Left colon (tissue), 2 donors: Measurements from ENCODE around the gene ATG5. TPM values are rescaled to one million over a fixed set of nuclear protein-coding genes. Genes with fewer than 3 reads are reported as not detected.

ENCODE experiments used
- ATAC-seq: fragments of 200-7000 bp; cut with Tn5 transposase; one replicate; pipeline ENCODE4 v1.9.1; 2020; ENCODE audit warnings: mild to moderate bottlenecking, moderate library complexity
- DNase-seq, 2 donors: peaks; one replicate each; pipeline ENCODE4 v3.0.0-alpha.2; 2020
- intact Hi-C, 2 donors: fragments of 100-400 bp; cut with DNase I in 1 of 2; cut with micrococcal nuclease in 1 of 2; formaldehyde crosslinking; loops; one replicate each; pipeline versions ENCODE4 v1.11.2 to v1.14.0; 2022; cut with DNase I, micrococcal nuclease
- long read RNA-seq: library from polyadenylated mRNA; unstranded; transcript quantifications from one replicate; pipeline ENCODE4 v2.0.0, GENCODE V29; 2021
- total RNA-seq, 2 donors: library from RNA; stranded (reverse); fragmentation: NEBNext Ultra II Directional; extraction: Animal tissue kit (Norgen Biotek cat#: 25700); gene quantifications; one replicate each; pipeline ENCODE4 v1.2.1, GENCODE V29; 2021
- donor health status: DM: no; HTN: no; CAD: no.
- donor health status: DM: yes; HTN: yes; CAD: no.

ATG5 gene
- 10 to 100 TPM; 43.7 to 46.7 TPM for total RNA-seq
- long read RNA-seq, transcript ATG5-204 (8 exons, 3,216 nt), result major isoform, 58 of 77 reads
- long read RNA-seq, transcript ATG5-201 (8 exons, 3,092 nt), result minor isoform, 5 of 77 reads
- long read RNA-seq, transcript ATG5-208 (7 exons, 3,035 nt), result minor isoform, 5 of 77 reads
- long read RNA-seq, partial matches to known transcripts, result 0 of 77 reads
- long read RNA-seq, other reads (novel, unspliced or antisense), result 9 of 77 reads

- intact Hi-C loops, result no loop called here
- peak; percentile 100 for DNase-seq
- ATAC-seq, result peak; percentile 88
Measured at GRCh38 chr6:106325336-106326178, at the start of gene ATG5. Gene ATG5 (minus strand): TSS chr6:106325760. CDS start chr6:106316208, 9,552 bp downstream.

- ATAC-seq (no peak), DNase-seq (no peak)
- intact Hi-C loops, result no loop called here
Measured at GRCh38 chr6:106373502-106374239, 48.1 kb upstream of the ATG5 start.

GRCh38 chr6:106372838-106373501, 47.4 kb upstream of the ATG5 start:
- no peak for DNase-seq
- no peak for ATAC-seq
- intact Hi-C loops, result no loop called here

GRCh38 chr6:106370639-106371038, 45.1 kb upstream of the ATG5 start:
- no peak for DNase-seq
- intact Hi-C loops, result no loop called here
- ATAC-seq, result no peak

GRCh38 chr6:106369739-106370138, 44.2 kb upstream of the ATG5 start:
- ATAC-seq (no peak), DNase-seq (no peak)
- intact Hi-C loops, result no loop called here

- ATAC-seq, result no peak
- no peak for DNase-seq
- intact Hi-C loops, result no loop called here
Measured at GRCh38 chr6:106363401-106364138, 38.0 kb upstream of the ATG5 start.

- intact Hi-C loops, result no loop called here
- DNase-seq, result peak; percentile 37 to 44
- ATAC-seq, result peak; percentile 64
Measured at GRCh38 chr6:106360989-106361430, 35.5 kb upstream of the ATG5 start.

GRCh38 chr6:106360410-106360988, 34.9 kb upstream of the ATG5 start, which contains the start of gene CRYBG1:
Gene CRYBG1 (plus strand): TSS chr6:106360717. CDS start chr6:106360909, 192 bp downstream.
- ATAC-seq (peak; percentile 96), DNase-seq (peak; percentile 63 to 82)
- intact Hi-C loops, result no loop called here

GRCh38 chr6:106359959-106360409, 34.4 kb upstream of the ATG5 start:
- DNase-seq, result no peak
- ATAC-seq, result no peak
- intact Hi-C loops, result no loop called here

GRCh38 chr6:106356378-106356777, 30.8 kb upstream of the ATG5 start:
- intact Hi-C loops, result no loop called here
- DNase-seq, result no peak
- no peak for ATAC-seq

- intact Hi-C loops, result no loop called here
- DNase-seq (no peak), ATAC-seq (no peak)
Measured at GRCh38 chr6:106347219-106347618, 21.7 kb upstream of the ATG5 start.

- ATAC-seq (peak; percentile 90), DNase-seq (peak; percentile 42 to 44)
- intact Hi-C loops, result loop anchor here in 1 of 2 donors (5.0 to 10.0 kb wide), 2 partner anchors 105 to 228 kb away; no protein-coding TSS in a partner anchor
Measured at GRCh38 chr6:106339334-106340029, 13.9 kb upstream of the ATG5 start.

- peak; percentile 75 for ATAC-seq
- intact Hi-C loops, result loop anchor here in 1 of 2 donors (5.0 to 10.0 kb wide), 2 partner anchors 110 to 232 kb away; no protein-coding TSS in a partner anchor
- peak; percentile 39 to 47 for DNase-seq
Measured at GRCh38 chr6:106334646-106335448, 9.3 kb upstream of the ATG5 start.

- intact Hi-C loops, result no loop called here
- DNase-seq (no peak), ATAC-seq (peak; percentile 23)
Measured at GRCh38 chr6:106324726-106325335, 729 bp downstream of the ATG5 start.

GRCh38 chr6:106321940-106322339, 3.6 kb downstream of the ATG5 start:
- ATAC-seq, result no peak
- DNase-seq, result no peak
- intact Hi-C loops, result no loop called here

- no peak for DNase-seq
- no peak for ATAC-seq
- intact Hi-C loops, result no loop called here
Measured at GRCh38 chr6:106318851-106319250, 6.7 kb downstream of the ATG5 start.
